HG03025 (cell line): ENCODE data around the gene CERS2.
A peak's percentile ranks its signal among the peaks of the same experiment; 100 is the strongest.

Source experiments
- ATAC-seq: cut with Tn5 transposase; IDR thresholded peaks from one replicate; pipeline ENCODE4 v1.9.1; 2021; ENCODE audit warnings: mild to moderate bottlenecking, moderate library complexity; ENCODE audit not compliant: unreplicated experiment, low FRiP score

Gene CERS2

GRCh38 chr1:150974580-150975478 is at the start of gene CERS2:
CERS2 (minus strand) TSS chr1:150974835; CDS start chr1:150969090, 5,745 bp downstream.
- ATAC-seq = peak; percentile 46

- ATAC-seq = no peak
These were observed 38.9 kb upstream of the CERS2 start for GRCh38 chr1:151013518-151013917.

DNA sequence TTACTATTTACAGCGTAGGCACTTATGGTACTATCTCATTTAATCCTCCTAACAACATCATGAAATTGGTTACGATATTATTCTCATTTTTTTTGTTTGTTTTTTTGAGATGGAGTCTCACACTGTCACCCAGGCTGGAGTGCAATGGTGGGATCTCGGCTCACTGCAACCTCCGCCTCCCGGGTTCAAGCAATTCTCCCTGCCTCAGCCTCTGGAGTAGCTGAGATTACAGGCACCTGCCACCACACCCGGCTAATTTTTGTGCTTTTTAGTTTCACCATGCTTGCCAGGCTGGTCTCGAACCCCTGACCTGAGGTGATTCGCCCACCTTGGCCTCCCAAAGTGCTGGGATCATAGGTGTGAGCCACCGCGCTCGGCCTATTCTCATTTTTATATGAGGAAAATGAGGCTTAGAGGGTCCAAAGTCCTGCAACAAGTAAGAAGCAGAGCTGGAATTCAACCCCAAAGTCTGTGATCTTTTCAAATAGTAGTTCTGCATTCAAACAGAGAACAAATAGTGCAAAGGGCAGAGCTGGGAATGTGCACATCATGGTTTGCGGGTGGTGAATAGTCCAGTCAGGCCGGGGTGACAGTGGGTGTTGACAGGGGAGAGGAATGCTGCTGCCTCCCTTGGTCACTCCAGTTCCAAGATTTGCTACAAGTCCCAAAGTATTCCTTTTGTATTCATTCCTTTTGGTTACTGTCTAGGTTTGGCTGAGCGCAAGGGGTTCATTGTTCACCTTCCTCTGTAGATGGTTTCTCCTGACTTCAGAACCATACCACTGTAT is 38.2 kb upstream of the CERS2 start:
- ATAC-seq = no peak

DNA sequence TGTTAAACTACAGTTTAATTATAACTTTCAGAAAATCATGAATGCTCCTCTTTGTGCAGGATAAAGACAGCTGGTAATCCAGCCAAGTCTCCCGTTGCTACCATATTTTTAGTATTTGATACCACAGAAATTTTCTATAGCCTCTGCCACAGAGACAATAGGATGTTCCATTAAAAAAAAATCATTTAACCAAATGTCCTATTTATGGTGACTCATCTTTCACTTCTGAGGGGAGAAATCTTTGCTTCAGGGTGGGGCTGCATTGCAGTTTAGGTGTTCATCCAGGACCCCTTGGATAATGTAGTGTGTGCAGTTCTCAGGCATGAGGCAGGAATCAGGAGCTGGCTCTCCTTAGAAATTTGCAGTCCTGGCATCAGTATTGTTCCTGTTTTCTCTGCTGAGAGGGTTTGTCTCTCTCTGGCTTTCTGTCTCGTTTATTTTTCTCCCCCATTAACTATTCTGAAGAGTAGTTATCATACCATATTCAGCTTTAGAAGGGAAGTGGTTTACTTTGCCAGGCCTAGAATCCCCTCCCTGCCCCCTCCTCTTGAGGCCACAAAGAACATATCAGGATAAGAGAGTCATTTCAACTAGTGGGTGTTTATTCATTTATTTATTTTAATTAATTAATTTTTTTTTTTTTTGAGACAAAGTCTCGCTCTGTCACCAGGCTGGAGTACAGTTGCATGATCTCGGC is 36.7 kb upstream of the CERS2 start:
- no peak for ATAC-seq

- ATAC-seq = no peak
These were observed 35.7 kb upstream of the CERS2 start for GRCh38 chr1:151010346-151010726.

GRCh38 chr1:151009674-151010345 is 35.2 kb upstream of the CERS2 start:
- no peak for ATAC-seq

- no peak for ATAC-seq
These were observed 34.6 kb upstream of the CERS2 start for GRCh38 chr1:151009206-151009587.

GRCh38 chr1:151008244-151009205 is 33.9 kb upstream of the CERS2 start, which contains the start of gene PRUNE1:
PRUNE1 (plus strand) TSS chr1:151008449; CDS start chr1:151008633, 184 bp downstream.
- ATAC-seq = peak; percentile 49

GRCh38 chr1:151007853-151008243 is 33.2 kb upstream of the CERS2 start:
- ATAC-seq = no peak

- no peak for ATAC-seq
These were observed 31.9 kb upstream of the CERS2 start, which contains the start of gene MINDY1 for GRCh38 chr1:151006327-151007052. MINDY1 (minus strand) TSS chr1:151006902; CDS start chr1:151002617, 4,285 bp downstream.

GRCh38 chr1:151005729-151006319 is 31.2 kb upstream of the CERS2 start:
- no peak for ATAC-seq

DNA sequence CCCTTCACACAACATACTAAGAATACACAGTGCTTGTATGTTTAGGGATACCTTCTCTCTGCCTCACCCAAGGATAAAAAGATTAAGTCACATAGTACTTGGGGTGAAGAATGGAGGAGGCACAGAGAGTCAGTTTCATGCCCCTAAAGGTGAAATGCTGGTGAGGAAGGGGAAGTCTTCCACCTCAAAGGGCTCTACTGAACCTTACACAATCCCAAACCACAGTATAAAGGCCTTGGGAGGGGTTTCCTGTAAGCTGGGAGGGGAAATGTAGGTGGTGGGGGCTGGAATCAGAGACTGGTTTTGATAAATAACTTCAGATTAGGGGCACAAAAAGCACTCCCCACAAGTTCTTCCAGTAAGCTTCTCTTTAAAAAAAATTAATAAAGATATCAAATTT is 28.5 kb upstream of the CERS2 start:
- no peak for ATAC-seq

DNA sequence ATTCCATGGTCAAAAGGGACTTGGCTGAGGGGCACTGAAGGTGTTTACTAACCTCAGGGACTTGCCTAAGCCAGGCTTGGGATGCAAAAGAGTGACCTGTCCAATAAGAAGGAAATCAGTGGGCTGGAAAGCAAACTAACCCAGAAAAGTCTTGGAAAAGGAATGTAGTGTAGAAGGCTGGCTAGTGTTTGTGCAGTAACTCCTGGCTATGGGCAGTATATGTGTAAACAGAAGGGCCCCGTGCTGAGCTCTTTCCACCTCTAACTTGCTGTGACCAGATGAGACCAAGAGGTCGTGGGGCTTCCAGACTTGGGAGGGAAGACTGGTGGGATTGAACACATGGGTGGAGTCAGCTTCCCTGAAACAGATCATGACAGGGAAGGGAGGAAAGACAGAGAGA is 28.0 kb upstream of the CERS2 start:
- ATAC-seq = no peak

- no peak for ATAC-seq
These were observed 27.4 kb upstream of the CERS2 start for GRCh38 chr1:151002051-151002450.

- no peak for ATAC-seq
These were observed 27.0 kb upstream of the CERS2 start for GRCh38 chr1:151001602-151002001.

DNA sequence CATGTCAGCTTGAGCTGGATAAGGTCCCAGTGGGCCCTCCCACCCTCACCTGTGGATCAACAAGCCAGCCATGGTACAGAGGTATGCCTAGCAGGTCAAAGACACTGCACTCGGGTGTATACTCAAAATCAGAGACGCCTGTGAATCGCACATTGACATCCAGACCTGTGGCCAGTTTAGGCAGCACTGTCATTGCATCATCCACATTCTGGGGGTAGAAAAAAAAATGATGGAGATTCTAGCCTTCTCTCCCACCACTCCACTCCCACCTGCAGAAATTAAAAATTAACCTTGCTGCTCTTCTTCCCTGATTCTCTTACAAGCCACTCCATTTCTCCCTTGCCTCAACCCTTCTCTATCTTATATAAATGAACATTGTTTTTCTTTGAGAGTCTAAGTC is 25.8 kb upstream of the CERS2 start:
- no peak for ATAC-seq

DNA sequence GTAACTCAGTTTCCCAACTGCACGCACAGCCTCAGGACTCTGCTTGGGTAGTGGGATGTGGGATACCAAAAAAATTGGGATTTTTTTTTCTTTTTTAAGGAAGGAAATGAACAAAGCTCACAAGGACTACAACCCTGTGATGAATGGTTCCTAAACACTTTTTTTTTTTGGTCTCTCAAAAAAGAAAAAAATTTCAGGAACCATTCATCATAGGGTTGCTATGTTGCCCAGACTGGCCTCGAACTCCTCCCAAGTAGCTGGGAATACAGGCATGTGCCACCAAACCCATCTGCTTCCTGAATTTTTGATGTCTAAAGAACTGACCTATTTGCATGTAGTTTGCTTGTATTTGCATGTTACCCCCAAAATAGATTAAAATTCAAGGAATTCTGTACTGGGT is 25.3 kb upstream of the CERS2 start:
- ATAC-seq = no peak

GRCh38 chr1:150999051-150999674 is 24.5 kb upstream of the CERS2 start:
- no peak for ATAC-seq
